HG03520 (cell line): Measurements from ENCODE around the gene EPB41L5.
"Not testable (repeated sequence)": the region's sequence is repeated elsewhere in the genome, so short reads cannot be mapped to it uniquely, and the experiment has no call there.

ENCODE experiments used
- ATAC-seq: cut with Tn5 transposase; IDR thresholded peaks from one replicate; pipeline ENCODE4 v1.9.1; 2021; ENCODE audit warnings: mild to moderate bottlenecking, moderate library complexity; ENCODE audit not compliant: unreplicated experiment

EPB41L5 gene

GRCh38 chr2:120192280-120192679 is 179.4 kb downstream of the EPB41L5 start:
- ATAC-seq = no peak

- no peak for ATAC-seq
These were observed 182.7 kb downstream of the EPB41L5 start for GRCh38 chr2:120195553-120195952.

- ATAC-seq = not testable (repeated sequence)
These were observed 187.1 kb downstream of the EPB41L5 start for GRCh38 chr2:120199817-120200459.

- ATAC-seq = no peak
These were observed 190.6 kb downstream of the EPB41L5 start for GRCh38 chr2:120203251-120204021.

- no peak for ATAC-seq
These were observed 191.1 kb downstream of the EPB41L5 start for GRCh38 chr2:120204022-120204405.

- ATAC-seq = no peak
These were observed 191.5 kb downstream of the EPB41L5 start for GRCh38 chr2:120204417-120204816.

GRCh38 chr2:120204945-120205670 is 192.2 kb downstream of the EPB41L5 start:
- no peak for ATAC-seq

GRCh38 chr2:120206022-120206581 is 193.2 kb downstream of the EPB41L5 start:
- no peak for ATAC-seq

- ATAC-seq = no peak
These were observed 195.8 kb downstream of the EPB41L5 start for GRCh38 chr2:120208381-120209353.

- ATAC-seq = no peak
These were observed 196.8 kb downstream of the EPB41L5 start for GRCh38 chr2:120209427-120210269.

- ATAC-seq = no peak
These were observed 197.4 kb downstream of the EPB41L5 start for GRCh38 chr2:120210270-120210693.

- no peak for ATAC-seq
These were observed 205.3 kb downstream of the EPB41L5 start for GRCh38 chr2:120218181-120218580.

- no peak for ATAC-seq
These were observed 206.4 kb downstream of the EPB41L5 start for GRCh38 chr2:120219291-120219690.

GRCh38 chr2:120219766-120220165 is 206.9 kb downstream of the EPB41L5 start:
- ATAC-seq = no peak

GRCh38 chr2:120220756-120221155 is 207.9 kb downstream of the EPB41L5 start:
- no peak for ATAC-seq

- no peak for ATAC-seq
These were observed 208.7 kb downstream of the EPB41L5 start for GRCh38 chr2:120221616-120222015.

- no peak for ATAC-seq
These were observed 209.5 kb downstream of the EPB41L5 start for GRCh38 chr2:120222186-120223033.
